NCI-H2196 treated with DMSO at 0.1 percent for 48 hours (cell line): Measurements from ENCODE around the gene ALMS1.
"Not testable (repeated sequence)": the region's sequence is repeated elsewhere in the genome, so short reads cannot be mapped to it uniquely, and the experiment has no call there.

Experiments
- DNase-seq: peaks from one replicate; lab custom pipeline; 2025; ENCODE audit not compliant: unreplicated experiment; lab: John Stamatoyannopoulos, UW

The ALMS1 gene

DNA sequence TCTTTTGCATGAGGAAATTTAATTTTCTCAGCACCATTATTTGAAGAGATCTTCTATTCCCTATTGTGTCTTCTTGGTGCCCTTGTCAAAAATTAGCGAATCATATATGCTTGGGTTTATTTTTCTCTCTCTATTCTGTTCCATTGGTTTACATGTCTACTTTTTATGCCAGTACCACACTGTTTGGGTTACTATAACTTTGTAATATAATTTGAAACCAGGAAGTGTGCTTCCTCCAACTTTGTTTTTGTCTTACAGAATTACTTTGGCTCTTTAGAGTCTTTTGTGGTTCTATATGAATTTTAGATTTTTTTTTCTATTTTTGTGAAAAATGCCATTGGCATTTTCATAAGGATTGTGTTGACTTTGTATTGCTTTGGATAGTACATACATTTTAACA is 17.6 kb downstream of the ALMS1 start:
- no peak for DNase-seq

DNA sequence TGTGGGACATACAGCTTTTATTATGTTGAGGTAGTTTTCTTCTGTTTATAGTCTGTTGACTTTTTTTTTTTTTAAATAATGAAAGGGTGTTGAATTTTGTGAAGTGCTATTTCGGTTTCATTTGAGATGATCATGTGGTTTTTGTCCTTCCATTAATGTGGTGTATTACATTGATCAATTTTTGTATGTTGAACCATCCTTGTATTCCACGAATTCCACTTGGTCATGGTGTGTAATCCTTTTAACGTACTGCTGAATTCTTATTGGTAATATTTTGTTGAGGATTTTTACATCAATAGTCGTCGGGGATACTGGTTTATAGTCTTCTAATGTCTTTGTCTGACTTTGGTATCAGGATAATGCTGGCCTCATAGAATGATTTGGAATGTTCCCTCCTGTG is 18.8 kb downstream of the ALMS1 start:
- DNase-seq: no peak

DNA sequence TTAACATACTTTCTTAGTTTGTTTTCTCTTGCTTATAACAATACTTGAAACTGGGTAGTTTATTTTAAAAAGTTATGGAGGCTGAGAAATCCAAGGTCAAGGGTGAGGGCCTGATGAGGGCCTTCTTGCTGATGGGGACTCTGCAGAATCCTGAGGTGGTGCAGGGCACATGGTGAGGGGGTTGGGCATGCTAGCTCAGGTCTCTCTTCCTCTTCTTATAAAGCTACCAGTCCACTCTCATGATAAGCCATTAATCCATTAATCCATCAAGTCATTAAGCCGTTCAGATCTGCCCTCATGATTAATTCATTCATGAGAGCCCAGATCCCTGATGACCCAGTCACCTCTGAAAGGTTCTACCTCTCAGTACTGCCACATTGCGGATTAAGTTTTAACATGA is 21.4 kb downstream of the ALMS1 start:
- DNase-seq: no peak

DNA sequence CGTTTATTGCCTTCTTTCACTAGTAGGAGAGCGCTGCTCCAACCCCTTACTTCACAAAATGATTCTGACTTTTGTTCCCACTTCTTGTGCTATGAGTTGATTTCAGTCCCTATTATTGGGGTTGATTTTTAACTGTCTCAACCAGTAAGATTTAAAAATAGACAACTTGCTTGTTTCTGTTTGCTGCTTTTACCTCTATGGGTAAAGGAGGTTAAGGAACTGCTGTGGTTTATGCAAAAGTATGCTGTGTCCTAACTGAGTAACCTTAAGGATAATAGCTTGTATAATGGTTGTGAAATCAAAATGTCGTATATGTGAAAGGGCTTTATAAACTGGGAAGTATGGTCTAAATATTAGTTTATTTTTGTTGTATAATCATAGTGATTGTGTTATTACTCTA is 22.6 kb downstream of the ALMS1 start:
- no peak for DNase-seq

DNA sequence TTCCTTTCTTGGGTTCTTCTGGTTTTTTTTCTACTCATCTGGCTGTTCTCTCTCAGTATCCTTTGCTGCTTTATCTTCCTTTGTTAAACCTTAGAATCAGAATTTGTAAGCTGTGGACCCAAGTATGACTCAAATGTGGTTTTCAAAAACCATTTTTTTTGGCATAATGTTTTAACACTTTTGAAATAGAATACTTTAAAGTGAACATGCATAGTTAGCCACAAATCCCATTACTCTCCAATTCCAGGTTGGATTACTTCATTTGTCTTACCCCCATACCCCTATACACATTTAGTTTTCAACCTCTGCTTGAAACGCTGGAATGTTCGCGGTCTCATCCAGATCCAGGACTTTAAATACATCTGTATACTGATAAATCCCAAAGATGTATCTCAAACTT is 29.1 kb downstream of the ALMS1 start:
- DNase-seq: no peak

DNA sequence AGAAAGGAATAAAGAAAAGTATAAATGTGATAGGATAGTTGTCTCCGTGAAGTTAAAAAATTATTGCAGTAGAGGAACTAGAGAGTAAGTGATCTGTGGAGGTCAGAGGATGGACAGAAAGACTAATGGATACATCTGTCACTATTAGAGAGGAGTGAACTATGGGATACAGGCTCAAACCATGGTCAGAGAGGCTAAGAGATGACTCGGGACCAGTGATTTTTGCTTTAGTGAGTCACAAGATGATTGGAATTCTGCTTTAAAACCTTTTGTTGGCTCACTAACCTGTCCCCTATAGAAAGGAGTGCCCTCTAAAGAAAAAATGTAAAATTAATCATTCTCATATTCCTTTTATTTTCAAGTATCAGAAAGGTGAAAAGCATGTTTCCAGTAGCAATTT is 30.3 kb downstream of the ALMS1 start:
- no peak for DNase-seq

DNA sequence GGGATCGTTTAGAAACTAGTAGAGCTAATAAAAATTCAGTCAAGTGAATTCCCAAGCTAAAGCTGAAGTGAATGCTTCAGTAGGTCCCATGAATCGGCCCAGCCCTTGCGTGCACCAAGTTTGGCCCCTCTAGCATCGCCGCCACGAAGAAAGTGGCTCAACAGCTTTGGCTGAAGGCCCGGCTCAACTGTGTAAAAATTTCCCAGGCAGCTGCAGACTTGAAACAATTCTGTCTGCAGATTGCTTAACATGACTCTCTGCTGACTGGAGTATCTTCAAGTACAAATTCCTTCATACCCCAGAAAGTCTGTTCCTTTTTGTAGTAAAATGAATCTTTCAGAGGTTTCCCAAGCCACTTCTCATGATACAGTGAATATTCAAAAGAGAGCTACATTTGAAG is 32.7 kb downstream of the ALMS1 start:
- no peak for DNase-seq

DNA sequence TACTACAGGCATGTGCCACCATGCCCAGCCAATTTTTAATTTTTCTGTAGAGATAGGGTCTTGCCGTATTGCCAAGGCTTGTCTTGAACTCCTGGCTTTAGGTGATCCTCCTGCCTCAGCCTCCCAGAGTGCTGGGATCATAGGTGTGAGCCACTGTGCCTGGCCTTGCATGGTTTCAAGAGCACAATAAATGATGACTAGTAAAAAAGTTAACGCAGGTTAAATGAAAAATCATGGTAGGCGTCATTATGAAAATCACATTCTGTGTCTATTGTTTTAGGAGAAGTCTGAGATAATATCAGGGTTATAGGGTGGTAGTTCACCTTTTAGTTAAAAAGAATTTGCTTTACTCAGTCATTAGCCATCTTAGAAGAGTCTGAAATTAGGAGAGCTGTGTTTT is 38.3 kb downstream of the ALMS1 start:
- DNase-seq: no peak

DNA sequence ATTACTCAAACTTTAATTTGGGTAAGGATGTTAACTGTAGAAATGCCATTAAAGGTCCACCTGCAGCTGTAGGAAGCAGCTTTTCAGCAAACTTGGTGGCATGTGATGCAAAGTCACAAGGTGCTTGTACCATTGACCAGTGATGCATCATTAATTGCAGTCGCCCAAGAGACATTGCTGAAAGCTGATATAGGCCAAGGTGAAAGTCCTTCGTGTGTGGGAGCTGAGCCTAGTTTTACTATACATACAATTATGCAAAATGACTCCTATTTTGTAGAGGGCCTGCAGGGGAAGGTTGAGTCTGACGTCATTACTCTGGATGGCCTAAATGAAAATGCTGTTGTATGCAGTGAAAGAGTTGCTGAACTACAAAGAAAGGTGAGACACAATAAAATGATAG is 40.5 kb downstream of the ALMS1 start:
- no peak for DNase-seq

DNA sequence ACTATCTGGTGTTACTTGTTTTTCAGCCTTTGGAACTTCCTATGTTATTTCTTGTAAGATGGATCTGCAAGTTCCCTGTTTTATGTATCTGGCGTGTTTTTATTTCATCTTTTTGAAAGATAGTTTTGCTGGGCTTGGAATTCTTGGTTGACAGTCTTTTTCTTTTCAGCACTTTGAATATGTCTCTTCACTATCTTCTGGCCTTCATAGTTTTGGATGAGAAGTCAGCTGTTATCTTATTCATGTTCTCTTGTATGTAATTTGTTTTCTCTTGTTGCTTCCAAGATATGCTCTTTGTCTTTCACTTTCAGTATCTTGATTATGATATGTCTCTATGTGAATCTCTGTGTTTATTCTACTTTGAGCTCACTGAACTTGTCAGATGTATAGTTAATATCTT is 50.4 kb downstream of the ALMS1 start:
- no peak for DNase-seq

DNA sequence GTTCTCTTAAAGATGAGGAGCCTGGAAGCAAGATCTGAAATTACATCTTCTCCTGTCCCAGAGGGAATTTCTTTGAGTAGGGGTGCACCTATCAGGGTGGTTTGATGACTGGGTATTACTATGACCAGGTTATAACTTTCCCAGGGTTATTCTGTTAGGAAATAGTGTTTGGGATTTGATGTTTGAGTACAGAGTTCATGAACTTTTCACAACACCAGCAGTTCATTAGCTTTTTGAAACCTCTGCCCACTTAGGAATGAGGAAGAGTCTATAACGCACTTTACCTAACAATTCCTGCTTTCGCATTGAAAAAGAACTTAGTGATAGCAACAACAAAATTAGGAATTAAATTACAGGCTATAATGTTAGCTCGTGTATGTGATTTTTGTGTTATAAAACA is 58.6 kb downstream of the ALMS1 start:
- no peak for DNase-seq

DNA sequence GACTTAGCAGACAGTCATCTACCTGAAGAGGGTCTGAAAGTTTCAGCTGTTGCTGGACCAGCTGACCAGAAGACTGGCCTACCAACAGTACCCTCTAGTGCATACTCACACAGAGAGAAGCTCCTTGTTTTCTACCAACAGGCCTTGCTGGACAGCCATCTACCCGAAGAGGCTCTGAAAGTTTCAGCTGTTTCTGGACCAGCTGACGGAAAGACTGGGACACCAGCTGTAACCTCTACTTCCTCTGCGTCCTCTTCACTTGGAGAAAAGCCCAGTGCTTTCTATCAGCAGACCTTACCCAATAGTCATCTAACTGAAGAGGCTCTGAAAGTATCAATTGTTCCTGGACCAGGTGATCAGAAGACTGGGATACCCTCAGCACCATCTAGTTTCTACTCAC is 63.2 kb downstream of the ALMS1 start:
- DNase-seq: no peak

DNA sequence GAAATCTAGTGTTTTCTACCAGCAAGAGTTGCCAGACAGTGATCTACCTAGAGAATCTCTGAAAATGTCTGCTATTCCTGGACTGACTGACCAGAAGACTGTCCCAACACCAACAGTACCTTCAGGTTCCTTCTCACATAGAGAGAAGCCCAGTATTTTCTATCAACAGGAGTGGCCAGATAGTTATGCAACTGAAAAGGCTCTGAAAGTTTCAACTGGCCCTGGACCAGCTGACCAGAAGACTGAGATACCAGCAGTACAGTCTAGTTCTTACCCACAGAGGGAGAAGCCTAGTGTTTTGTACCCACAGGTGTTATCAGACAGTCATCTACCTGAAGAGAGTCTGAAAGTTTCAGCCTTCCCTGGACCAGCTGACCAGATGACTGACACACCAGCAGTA is 63.8 kb downstream of the ALMS1 start:
- DNase-seq: no peak

DNA sequence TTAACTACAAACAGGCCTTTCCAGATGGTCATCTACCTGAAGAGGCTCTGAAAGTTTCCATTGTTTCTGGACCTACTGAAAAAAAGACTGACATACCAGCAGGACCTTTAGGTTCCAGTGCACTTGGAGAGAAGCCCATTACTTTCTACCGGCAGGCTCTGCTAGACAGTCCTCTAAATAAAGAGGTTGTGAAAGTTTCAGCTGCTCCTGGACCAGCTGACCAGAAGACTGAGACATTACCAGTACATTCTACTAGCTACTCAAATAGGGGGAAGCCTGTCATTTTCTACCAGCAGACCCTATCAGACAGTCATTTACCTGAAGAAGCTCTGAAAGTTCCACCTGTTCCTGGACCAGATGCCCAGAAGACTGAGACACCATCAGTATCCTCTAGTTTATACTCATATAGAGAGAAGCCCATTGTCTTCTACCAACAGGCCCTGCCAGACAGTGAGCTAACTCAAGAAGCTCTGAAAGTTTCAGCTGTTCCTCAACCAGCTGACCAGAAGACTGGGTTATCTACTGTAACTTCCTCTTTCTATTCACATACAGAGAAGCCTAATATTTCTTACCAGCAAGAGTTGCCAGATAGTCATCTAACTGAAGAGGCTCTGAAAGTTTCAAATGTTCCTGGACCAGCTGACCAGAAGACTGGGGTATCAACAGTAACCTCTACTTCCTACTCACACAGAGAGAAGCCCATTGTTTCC is 65.8 kb downstream of the ALMS1 start:
- DNase-seq: no peak

DNA sequence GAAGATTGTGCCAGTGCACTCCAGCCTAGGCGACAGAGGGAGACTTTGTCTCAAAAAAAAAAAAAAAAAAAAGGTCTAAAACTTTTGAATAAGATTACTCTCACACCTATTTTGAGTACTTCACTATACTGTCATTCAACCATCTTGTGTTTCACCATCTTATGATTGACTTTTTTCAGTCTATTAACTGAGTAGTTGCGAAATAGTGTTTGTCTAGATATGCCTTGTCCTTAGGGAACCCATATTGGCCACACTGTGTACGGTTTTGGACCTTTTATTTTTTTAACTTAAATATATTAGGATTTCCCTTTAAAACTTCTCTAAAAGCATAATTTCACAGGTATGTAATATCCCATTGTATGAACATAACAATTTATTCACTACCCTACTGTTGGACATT is 72.3 kb downstream of the ALMS1 start:
- no peak for DNase-seq

DNA sequence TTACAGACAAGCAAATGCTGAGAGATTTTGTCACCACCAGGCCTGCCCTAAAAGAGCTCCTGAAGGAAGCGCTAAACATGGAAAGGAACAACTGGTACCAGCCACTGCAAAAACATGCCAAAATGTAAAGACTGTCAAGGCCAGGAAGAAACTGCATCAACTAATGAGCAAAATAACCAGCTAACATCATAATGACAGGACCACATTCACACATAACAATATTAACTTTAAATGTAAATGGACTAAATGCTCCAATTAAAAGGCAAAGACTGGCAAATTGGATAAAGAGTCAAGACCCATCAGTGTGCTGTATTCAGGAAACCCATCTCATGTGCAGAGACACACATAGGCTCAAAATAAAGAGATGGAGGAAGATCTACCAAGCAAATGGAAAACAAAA is 76.8 kb downstream of the ALMS1 start:
- not testable (repeated sequence) for DNase-seq

DNA sequence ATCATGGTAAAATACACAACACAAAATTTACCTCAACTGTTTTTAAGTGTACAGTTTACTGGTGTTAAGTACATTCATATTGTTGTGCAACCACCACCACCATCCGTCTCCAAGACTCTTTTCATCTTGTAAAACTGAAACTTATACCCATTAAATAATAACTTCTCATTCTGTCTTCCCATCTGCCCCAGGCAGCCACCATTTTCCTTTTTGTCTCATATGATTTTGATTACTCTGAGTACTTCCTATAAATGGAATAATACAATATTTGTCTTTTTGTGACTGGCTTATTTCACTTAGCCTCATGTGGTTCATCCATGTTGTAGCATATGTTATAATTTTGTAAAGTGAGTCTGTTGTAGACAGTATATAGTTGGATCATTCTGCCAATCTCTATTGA is 82.7 kb downstream of the ALMS1 start:
- no peak for DNase-seq

DNA sequence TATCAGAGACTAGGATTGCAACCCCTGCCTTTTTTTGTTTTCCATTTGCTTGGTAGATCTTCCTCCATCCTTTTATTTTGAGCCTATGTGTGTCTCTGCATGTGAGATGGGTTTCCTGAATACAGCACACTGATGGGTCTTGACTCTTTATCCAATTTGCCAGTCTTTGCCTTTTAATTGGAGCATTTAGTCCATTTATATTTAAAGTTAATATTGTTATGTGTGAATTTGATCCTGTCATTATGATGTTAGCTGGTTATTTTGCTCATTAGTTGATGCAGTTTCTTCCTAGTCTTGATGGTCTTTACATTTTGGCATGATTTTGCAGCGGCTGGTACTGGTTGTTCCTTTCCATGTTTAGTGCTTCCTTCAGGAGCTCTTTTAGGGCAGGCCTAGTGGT is 98.2 kb downstream of the ALMS1 start:
- DNase-seq: not testable (repeated sequence)

DNA sequence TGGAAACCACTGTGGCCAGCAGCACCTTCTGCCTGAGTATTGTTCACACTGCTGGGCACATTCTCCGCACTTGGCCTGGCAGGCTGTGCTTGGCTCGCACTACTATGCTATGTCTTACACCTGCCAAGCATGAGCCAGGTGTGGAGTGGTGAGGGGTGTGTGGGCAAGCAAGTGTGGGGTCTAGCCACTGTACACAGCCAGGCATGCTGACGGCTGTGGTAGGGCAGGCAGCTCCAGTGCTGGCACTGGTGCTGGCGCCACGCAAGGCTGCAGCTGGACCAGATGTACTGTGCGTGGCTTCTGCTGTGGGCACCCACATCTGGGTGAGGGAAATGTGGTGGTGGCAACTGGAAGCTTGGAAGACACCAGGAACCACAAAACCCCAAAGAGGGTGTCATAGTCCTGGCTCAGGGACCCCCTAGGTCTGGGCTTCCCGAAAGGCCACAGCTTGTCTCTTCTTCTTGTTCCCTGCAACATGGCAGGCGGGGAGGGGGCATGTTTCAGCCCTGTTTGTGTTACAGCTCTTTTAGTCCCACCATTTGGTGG is 101.5 kb downstream of the ALMS1 start:
- DNase-seq: no peak

DNA sequence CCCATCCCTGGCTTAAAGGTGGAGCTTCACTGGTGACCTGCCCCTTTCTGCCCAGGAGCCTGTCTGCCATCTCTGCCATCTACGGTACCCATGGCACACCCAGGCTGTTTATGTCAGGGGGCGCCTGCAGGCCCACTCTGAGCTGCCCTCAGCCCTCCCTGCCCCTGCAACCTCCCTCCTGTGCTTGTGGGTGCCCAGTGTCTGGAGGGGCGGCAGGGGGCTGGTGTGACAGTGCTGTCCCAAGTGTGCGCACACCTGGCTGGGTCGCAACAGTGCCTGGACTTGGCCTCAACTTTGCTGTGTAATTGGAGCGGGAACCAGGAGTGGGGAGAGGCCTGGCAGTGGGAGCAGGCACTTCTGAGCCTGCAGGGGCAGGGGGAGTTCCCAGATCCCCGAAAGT is 102.4 kb downstream of the ALMS1 start:
- DNase-seq: no peak

DNA sequence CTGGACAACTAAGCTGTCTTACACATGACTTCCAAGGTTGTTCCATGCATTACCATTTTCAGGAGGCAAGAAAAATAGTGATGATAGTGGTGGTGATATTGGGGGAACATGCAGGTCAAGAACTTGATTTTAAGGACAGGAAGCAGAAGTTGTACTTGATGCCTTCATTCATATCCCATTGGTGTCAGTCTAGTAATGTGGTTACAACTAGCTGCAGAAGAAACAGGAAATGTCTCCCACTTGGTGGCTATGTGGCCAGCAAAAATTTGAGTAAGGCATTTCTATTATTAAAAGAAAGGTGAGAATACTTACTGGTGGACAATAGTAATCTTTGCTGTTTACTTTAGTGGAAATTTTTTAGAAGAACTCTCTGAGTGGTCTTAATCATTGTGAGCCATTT is 103.4 kb downstream of the ALMS1 start:
- no peak for DNase-seq

DNA sequence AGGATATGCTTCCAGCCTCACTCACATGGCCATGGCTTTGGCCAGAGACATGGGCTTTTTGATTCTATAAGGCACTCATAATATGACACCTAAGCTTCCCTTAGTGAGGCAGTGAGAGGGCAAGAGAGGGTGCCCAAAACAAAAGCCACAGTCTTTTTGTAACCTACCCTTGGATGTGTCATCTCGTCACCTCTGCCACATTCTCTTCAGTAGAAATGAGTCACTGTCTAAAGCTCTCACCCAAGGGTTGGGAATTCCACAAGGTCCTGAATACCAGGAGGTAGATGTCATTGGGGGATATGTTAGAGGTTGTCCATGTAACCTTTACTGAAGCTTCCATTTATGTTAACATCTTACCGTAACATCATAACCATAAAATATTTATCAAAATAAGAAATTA is 108.4 kb downstream of the ALMS1 start:
- DNase-seq: no peak

DNA sequence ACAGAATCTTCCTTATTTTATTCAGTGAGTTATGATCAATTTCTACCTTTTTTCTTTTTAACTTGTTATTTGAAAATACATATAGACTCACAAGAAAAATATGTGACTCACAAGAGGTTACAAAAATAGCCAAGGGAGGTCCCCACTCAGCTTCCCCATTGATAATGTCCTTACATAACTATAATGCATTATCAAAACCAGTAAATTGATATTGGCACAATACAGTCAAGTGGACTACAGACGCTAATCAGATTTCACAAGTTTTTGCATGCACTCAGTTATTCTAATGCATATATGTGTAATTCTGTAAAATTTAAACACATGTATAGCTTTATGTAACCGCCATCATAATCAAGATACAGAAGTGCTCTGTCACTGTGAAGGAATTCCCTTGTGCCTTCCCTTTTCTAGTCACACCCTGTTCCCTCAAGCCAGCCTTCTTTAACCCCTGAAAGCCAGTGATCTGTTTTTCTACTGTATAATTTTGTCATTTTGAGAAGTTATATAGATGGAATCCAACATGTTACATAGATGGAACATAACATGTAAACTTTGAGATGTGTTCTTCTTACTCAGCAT is 118.4 kb downstream of the ALMS1 start:
- DNase-seq: no peak
